GM18861 (cell line): ENCODE data around the gene PHACTR2.

ENCODE experiments used
- ATAC-seq: cut with Tn5 transposase; IDR thresholded peaks from one replicate; pipeline ENCODE4 v1.9.1; 2021; ENCODE audit not compliant: unreplicated experiment

The PHACTR2 gene

GRCh38 chr6:143696664-143697000 is 18.9 kb downstream of the PHACTR2 start:
- no peak for ATAC-seq

DNA sequence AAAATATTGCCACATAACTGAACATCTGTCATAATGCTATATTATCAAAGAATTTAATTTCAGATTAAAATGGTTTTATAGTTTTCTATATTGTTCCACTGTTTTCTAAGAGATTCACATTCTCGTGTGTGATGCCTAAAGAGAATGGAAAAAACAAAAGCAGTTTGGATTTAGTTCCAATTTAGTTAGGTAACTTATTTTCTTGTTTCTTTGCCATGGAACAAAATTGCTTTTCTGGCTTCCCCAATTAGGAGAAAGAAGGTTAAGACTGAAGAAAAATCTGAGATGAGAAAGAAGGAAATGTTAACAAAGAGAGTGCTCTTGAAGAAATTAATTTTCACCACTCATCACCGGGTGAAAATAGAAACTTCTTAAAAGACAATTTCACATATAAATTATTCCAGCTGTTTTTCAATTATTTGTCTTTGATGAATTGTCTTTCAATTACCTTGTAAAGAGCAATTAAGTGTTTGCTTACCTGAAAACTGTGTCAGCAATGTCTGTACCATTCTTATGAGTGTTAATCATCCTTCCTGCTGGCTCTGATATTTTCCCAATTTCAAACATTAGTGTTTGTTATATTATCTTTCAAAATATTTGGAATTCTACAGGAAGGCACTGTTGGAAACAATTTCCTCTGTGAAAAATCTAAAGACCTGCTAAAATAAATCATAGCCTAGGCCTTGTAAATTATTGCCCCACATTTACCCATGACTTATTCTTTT is 19.5 kb downstream of the PHACTR2 start:
- ATAC-seq, result no peak

GRCh38 chr6:143698329-143698728 is 20.6 kb downstream of the PHACTR2 start:
- peak; percentile 54 for ATAC-seq

DNA sequence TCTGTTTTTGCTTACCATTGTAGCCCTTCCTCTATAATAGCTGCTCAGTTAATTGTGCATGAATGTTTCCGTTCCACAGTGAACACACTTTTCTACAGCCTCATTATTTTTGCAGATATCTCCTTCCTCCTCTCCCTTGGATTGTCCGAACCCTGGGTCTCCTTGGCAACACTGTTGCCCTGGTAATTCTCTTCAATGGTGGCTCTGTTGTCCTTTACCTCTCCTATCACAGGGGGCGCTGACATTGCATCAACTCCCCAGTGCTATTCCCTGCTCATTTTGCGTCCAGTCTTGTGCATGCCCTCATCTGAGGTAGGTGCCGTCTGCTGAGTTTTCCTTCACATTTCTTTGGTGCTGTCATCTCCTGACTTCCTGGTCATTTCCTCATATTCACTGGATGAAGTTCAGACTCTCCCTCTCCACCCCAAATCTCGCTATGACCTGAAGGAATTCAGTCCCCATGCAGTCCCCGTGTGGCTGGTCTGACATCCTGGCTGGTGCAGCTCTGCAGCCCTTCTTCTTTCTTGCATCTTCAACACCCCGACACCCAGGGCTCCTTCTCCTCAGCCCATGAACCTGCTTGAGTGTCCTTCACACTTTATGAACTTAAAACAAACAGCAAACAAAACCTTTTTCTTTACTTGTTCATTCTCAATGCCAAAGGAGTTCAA is 21.1 kb downstream of the PHACTR2 start:
- no peak for ATAC-seq

GRCh38 chr6:143699430-143699825 is 21.7 kb downstream of the PHACTR2 start:
- ATAC-seq, result no peak

- ATAC-seq, result no peak
These were observed 23.1 kb downstream of the PHACTR2 start for GRCh38 chr6:143700684-143701348.

GRCh38 chr6:143701349-143702234 is 23.8 kb downstream of the PHACTR2 start:
- no peak for ATAC-seq

DNA sequence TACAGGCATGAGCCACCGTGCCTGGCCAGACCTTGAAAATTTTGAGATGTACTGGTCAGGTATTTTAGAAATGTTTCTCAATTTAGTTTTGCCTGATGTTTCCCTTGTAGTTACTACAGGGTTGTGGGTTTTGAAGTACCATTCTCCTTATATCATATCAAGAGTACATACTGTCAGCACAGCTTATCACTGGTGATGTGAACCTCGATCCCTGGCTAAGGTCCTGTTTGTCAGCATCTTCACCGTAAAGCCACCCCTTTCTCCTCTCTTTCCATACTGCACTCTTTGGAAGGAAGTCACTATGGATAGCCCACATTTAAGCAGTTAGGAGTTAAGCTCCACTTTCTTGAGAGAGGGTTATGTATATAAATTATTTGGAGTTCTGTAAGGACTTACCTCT is 27.8 kb downstream of the PHACTR2 start:
- no peak for ATAC-seq

DNA sequence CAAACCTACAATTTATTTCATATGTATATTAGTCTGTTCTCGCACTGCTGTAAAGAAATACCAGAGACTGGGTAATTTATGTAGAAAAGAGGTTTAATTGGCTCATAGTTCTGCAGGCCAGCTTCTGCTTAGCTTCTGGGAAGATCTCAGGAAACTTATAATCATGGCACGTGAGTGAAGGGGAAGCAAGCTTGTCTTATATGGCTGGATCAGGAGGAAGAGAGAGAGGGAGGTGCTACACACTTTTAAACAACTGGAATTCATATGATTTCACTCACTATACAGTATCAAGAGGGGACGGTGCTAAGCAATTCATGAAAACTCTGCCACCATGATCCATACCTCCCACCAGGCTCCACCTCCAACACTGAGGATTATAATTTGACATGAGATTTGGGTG is 29.9 kb downstream of the PHACTR2 start:
- no peak for ATAC-seq

DNA sequence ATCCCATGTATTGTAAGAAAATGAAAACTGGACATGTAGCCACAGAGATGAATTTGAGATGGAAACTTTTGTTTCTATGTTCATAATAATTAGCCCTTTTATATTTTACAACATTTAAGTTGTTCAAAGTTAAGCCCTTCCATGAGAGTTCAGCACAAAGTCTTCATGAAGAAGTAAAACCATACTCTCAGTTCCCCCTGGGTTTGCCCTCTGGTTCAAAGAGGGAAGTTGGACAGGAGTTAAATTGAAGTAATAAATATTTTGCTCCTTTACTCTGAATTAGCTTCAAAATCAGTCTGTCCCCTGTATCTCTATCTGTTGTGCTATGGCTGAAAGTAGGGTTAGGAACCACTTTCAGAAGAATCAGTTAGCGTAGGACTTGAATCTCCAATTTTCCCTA is 31.1 kb downstream of the PHACTR2 start:
- ATAC-seq, result no peak

DNA sequence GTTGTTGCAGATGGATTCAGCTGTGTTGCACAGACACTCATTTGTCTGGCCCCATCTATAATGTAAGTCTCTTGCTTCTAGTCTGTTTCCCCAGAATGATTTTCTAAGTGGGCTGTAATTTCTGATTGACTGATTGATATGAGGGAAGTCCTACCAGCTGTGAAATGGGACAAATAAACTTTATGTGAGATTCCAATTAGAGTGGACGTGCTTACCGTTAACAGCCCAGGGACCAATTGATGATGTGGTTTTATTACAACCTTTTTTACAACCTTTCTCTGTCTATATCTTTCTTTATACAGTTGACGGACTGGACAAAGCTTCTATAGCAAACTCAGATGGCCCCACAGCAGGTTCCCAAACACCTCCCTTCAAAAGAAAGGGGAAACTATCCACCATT is 33.9 kb downstream of the PHACTR2 start:
- ATAC-seq, result no peak

DNA sequence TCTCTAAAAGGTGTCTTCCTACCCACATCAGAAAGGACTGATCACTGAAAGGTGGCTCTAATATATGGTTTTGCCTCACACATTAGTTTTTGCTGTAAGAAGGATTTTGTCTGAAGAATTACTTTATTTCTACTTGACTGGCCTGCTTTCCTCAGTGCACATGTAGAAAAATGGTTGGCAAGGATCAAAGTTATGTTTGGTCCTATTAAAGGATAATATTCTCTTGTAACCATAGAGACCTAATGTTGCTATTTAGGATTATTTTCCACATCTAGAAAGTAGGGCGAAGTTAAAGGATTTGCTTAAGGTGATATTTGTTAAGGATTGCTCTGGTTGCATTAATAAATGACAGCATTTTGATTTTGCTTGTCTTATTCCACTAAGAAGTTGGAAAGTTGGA is 40.7 kb downstream of the PHACTR2 start:
- no peak for ATAC-seq

DNA sequence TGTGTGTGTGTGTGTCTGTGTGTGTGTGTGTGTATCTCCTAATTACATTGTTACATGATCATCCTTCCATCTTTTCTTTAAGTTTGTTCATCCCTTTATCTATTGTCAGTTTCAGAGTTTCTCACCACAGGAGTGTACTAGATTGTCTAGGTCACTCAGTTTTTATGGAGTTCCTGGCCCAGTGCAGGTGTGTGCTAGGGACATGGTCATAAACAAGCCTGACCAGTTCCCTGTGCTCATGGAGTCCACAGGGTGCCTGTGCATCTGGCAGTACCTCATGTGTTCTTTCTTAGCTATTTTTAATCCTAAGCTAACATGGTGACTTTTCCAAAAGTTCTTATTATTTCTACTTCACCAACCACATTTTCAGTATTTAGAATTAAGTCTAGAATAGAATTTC is 43.9 kb downstream of the PHACTR2 start:
- ATAC-seq, result no peak

DNA sequence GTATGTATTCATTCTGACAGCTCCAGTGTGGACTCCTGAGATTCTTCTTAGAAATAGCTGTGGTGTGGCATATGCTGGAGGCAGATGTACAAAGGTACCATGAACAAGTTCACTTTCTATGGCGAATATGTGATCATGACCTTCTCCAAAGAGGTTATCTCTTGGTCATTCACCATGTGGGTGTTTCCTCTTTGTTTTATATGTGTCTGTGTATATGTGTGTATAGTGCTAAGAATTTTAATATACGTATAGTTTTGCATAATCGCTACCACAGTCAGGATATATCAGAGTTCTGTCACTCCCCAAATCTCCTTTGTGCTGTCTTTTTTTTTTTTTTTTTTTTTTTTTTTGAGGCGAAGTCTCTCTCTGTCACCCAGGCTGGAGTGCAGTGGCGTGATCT is 47.1 kb downstream of the PHACTR2 start:
- no peak for ATAC-seq

DNA sequence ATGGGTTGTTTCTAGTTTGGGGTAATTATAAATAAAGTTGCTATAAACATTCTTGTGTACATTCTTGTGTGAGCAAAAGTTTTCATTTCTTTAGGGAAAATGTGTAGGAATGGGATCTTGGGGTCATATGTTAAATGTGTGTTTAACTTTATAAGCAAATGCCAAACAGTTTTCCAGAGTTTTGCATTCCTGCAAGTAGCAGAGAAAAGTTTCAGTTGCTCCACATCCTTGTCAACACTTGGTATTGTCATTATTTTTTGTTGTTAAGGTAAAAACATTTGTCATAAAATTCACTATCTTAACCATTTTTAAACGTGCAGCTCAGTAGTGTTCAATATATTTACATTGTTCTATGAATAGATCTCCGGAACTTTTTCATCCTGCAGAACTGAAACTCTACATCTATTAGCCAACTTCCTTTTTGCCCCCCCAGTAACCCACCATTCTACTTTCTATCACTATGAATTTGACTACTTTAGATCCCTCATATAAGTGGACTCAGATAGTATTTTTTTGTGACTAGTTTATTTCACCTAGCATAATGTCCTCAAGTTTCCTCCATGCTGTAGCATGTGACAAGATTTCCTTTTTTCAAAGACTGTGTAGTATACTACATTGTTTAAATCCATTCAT is 48.4 kb downstream of the PHACTR2 start:
- ATAC-seq, result no peak

- no peak for ATAC-seq
These were observed 49.3 kb downstream of the PHACTR2 start for GRCh38 chr6:143727035-143727434.

- no peak for ATAC-seq
These were observed 54.0 kb downstream of the PHACTR2 start for GRCh38 chr6:143731789-143732188.

GRCh38 chr6:143732536-143732935 is 54.8 kb downstream of the PHACTR2 start:
- ATAC-seq, result no peak

- ATAC-seq, result no peak
These were observed 55.7 kb downstream of the PHACTR2 start for GRCh38 chr6:143733510-143733909.

DNA sequence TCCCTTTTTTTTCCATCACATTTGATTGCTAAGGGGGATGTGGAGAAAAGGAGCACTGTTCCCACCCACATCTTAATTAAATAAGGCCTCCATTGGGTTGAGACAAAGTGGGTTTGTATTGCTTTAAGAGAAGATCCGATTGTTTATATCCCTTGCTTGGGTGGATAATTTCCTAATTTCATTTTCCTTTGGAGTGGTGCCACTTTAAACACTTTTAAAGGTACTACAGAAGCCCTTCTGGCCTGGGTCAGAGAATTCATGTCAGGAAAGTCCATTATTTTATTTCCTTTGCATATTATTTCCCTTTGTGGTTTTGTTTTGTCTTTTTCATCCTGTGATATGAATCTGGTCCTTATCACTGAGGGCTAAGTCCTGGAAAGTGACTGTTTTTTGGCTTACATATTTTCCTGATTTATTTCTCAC is 56.9 kb downstream of the PHACTR2 start:
- no peak for ATAC-seq
